Osteocyte (in vitro differentiated cells): Measurements from ENCODE around the gene ANTXR2. TPM values are rescaled to one million over a fixed set of nuclear protein-coding genes. Genes with fewer than 3 reads are reported as not detected.

ENCODE experiments used
- DNase-seq: peaks from one replicate; pipeline ENCODE4 v3.0.0; 2021; ENCODE audit warnings: mixed read lengths; ENCODE audit not compliant: unreplicated experiment; ENCODE audit errors: extremely low spot score
- H3K27ac Mint-ChIP-seq: one replicate; pipeline ENCODE4 v1.8.0; 2021; ENCODE audit warnings: mild to moderate bottlenecking, mixed read lengths; ENCODE audit not compliant: unreplicated experiment
- H3K27me3 Mint-ChIP-seq: one replicate; pipeline ENCODE4 v1.8.0; 2021; ENCODE audit warnings: mixed read lengths; ENCODE audit not compliant: unreplicated experiment
- H3K36me3 Mint-ChIP-seq: one replicate; pipeline ENCODE4 v1.8.0; 2021; ENCODE audit warnings: mixed read lengths; ENCODE audit not compliant: unreplicated experiment
- H3K4me1 Mint-ChIP-seq: one replicate; pipeline ENCODE4 v1.8.0; 2021; ENCODE audit warnings: mixed read lengths; ENCODE audit not compliant: unreplicated experiment
- H3K4me3 Mint-ChIP-seq: one replicate; pipeline ENCODE4 v1.8.0; 2021; ENCODE audit warnings: mild to moderate bottlenecking, moderate library complexity, mixed read lengths; ENCODE audit not compliant: unreplicated experiment
- H3K9me3 Mint-ChIP-seq: one replicate; pipeline ENCODE4 v1.8.0; 2021; ENCODE audit warnings: mixed read lengths; ENCODE audit not compliant: unreplicated experiment
- CTCF ChIP-seq: fragments of 200-600 bp; sonication (generic); IDR thresholded peaks from 2 replicates; pipeline ENCODE4 v1.5.0; 2021; ENCODE audit warnings: antibody characterized with exemption, mild to moderate bottlenecking, moderate library complexity
- total RNA-seq: library from RNA; stranded (reverse); gene quantifications from 2 replicates; pipeline ENCODE4 v1.2.1, GENCODE V29; 2021

The ANTXR2 gene
- total RNA-seq, 1 donor from 2014 or later: 35.3 TPM

GRCh38 chr4:79964400-79965211 lies 108.4 kb downstream of the ANTXR2 start:
- no peak overlapping the region for H3K27ac Mint-ChIP-seq
- H3K4me3 Mint-ChIP-seq: peak overlapping the region; percentile 62
- peaks cover 19% of the 10 kb centered on the region for H3K36me3 Mint-ChIP-seq
- no peak for DNase-seq
- peaks cover 5% of the 10 kb centered on the region for H3K27me3 Mint-ChIP-seq
- H3K9me3 Mint-ChIP-seq: no peaks in the 10 kb centered on the region
- H3K4me1 Mint-ChIP-seq: peaks cover 6% of the 10 kb centered on the region
- no peak for TF ChIP-seq CTCF

GRCh38 chr4:79964020-79964399 lies 109.0 kb downstream of the ANTXR2 start:
- Mint-ChIP-seq H3K36me3 (peaks cover 19% of the 10 kb centered on the region), H3K27ac (no peak overlapping the region), H3K27me3 (peaks cover 5% of the 10 kb centered on the region), H3K9me3 (no peaks in the 10 kb centered on the region), H3K4me1 (peaks cover 6% of the 10 kb centered on the region), H3K4me3 (no peak overlapping the region)
- TF ChIP-seq CTCF: no peak
- DNase-seq: no peak

GRCh38 chr4:79959652-79960051 lies 113.4 kb downstream of the ANTXR2 start:
- Mint-ChIP-seq H3K4me1 (peaks cover 3% of the 10 kb centered on the region), H3K36me3 (peaks cover 13% of the 10 kb centered on the region), H3K27ac (no peak overlapping the region), H3K9me3 (no peaks in the 10 kb centered on the region), H3K4me3 (no peak overlapping the region), H3K27me3 (no peaks in the 10 kb centered on the region)
- TF ChIP-seq CTCF: no peak
- DNase-seq: no peak

- no peaks in the 10 kb centered on the region for H3K9me3 Mint-ChIP-seq
- H3K27ac Mint-ChIP-seq: no peak overlapping the region
- no peaks in the 10 kb centered on the region for H3K27me3 Mint-ChIP-seq
- no peaks in the 10 kb centered on the region for H3K4me1 Mint-ChIP-seq
- no peak overlapping the region for H3K4me3 Mint-ChIP-seq
- peaks cover 5% of the 10 kb centered on the region for H3K36me3 Mint-ChIP-seq
- no peak for TF ChIP-seq CTCF
- no peak for DNase-seq
Observed at GRCh38 chr4:79958466-79959264, 114.4 kb downstream of the ANTXR2 start.

- no peak for TF ChIP-seq CTCF
- Mint-ChIP-seq H3K27ac (no peak overlapping the region), H3K4me3 (no peak overlapping the region), H3K4me1 (no peaks in the 10 kb centered on the region), H3K36me3 (no peaks in the 10 kb centered on the region), H3K27me3 (no peaks in the 10 kb centered on the region), H3K9me3 (no peaks in the 10 kb centered on the region)
- DNase-seq: no peak
Observed at GRCh38 chr4:79949178-79949577, 123.9 kb downstream of the ANTXR2 start.
